Suppressor macrophage (primary cell): Measurements from ENCODE around the gene PNPLA2.

Experiments used
- DNase-seq, 4 experiments: peaks; one replicate each; pipeline ENCODE4 v3.0.0-alpha.2; 2020 to 2022

Gene PNPLA2

DNA sequence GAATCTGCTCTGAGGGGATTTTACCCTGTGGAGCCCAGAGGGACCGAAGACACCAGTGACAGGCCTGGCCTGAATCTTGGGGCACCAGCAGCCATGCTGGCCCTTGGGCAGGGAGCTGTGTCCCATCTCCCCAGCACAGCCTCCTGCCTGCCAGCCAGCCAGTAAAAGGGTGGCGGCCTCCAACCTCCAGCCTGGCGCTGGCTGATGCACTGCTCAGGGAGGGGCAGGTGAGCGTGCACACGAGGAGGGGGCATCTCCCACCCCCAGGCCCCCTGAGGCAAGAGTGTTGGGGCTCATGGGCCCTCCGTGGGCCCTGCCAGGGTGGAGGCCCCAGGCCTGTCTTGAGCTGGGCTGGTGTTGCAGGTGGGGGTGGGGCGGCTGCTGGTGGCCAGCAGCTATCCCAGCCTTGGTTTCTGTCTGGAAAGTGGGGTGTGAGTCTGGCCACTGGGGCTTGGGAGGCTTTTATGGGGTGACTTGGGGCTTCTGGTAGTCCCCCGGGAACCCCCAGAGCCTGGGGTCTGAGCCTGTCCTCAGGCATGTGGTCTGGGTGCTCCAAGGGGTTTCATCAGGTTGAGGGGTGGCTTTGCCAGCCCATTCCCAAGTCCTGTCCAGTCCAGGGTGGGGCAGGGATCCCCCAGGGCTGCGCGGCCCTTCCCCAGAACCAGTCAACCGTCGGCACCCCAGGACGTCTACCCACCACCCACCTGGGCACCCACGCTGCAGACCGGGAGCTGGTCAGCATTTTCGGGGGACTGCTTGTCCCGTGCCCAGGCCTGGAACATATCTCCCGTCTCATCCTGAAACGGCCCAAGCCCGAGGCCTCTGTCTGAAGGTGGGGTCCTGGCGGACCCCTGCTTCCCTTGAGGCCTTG, 41.8 kb downstream of the PNPLA2 start:
- DNase-seq: no peak

DNA sequence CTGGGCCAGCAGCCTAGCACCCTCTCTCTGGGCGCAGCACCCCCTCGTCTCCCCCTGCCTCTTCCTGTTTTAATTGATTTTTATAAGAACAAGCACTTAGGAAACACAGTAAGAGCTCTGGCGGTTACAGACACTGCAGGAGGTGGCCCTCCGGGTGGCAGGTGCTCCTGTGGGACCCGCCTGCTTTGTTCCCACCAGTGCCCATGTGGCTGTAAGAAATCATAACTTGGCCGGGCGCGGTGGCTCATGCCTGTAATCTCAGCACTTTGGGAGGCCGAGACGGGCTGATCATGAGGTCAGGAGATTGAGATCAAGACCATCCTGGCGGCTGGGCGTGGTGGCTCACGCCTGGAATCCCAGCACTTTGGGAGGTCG, 42.4 kb downstream of the PNPLA2 start:
- no peak for DNase-seq

DNA sequence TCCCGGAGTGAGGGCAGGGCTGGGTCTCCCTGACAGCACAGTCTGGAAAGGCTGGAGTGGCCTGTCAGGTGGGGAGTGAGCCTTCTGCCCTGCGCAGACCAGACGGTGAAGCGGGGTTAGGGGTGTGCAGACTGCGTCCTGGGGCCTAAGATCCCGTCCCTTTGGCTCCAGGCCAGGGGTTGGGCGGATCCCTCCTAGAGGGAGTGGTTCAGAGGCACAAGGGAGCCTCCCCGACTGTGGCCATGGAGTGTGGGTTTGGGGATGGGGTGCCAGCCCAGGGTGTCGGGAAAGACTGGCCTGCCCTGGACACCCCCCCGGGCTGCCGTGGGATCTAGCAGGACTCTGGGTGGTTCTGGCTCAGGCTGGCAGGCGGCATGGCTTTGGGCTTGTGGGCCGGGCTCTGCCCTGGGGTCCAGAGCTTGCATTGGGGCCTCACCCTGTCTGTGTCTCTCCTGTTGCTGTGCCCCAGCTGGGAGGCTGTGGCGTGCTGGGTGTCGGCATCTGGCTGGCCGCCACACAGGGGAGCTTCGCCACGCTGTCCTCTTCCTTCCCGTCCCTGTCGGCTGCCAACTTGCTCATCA, 43.5 kb downstream of the PNPLA2 start:
- DNase-seq: no peak

DNA sequence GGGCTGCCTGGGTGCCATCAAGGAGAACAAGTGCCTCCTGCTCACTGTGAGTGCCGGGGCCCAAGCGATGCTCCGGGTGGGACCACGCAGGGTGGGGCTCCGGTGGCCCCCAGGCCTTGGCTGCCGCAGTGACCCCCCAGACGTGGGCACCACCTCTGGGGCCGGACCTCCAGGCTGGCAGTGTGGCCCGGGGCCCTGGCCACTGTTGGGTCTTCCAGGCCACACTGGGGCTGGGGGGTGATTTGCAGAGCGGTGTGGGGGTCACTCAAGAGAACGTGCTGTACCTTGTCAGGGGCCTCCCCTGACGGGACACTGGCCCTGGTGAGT, 43.9 kb downstream of the PNPLA2 start:
- DNase-seq: no peak

DNA sequence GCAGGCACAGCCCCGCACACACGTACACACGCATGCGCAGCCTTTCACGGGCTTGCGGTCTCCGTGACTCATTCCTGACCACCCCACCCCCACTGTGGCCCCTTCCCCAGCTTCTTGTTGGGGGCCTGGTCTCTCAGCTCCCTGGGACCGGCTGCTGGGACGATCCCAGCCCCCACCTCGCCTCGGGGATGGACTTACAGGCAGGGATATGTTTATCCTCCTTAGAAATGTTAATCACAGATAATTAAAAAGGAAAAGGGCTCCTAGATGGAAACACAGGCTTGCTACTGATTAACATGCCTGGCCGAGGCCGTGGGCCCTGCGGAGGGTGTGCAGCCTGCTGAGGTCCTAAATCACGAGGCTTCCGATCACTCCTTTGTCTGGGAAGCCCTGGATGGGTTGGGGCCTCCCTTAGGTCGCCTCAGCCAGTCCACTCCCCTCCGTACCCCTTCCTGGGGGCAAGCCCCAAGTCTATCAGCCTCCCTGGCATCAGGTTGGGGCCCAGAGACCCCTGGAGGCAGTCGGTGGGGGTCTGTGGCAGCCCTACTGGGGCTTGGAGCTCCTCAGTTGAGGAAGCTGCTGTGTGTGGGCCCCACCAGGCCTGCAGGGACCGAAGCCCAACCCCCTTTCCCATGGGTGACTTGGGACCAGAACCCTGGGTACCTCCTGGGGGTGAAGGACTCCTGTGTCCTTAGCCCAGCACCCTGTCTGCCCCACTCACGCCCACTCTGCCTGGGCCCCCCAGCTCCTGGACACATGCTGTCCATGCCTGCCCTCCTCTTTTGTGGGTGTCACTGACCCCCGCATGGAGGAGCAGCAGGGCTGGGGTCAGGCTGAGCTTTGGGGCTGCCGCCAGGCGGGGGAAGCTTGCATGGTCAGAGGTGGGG, 44.6 kb downstream of the PNPLA2 start:
- no peak for DNase-seq

DNA sequence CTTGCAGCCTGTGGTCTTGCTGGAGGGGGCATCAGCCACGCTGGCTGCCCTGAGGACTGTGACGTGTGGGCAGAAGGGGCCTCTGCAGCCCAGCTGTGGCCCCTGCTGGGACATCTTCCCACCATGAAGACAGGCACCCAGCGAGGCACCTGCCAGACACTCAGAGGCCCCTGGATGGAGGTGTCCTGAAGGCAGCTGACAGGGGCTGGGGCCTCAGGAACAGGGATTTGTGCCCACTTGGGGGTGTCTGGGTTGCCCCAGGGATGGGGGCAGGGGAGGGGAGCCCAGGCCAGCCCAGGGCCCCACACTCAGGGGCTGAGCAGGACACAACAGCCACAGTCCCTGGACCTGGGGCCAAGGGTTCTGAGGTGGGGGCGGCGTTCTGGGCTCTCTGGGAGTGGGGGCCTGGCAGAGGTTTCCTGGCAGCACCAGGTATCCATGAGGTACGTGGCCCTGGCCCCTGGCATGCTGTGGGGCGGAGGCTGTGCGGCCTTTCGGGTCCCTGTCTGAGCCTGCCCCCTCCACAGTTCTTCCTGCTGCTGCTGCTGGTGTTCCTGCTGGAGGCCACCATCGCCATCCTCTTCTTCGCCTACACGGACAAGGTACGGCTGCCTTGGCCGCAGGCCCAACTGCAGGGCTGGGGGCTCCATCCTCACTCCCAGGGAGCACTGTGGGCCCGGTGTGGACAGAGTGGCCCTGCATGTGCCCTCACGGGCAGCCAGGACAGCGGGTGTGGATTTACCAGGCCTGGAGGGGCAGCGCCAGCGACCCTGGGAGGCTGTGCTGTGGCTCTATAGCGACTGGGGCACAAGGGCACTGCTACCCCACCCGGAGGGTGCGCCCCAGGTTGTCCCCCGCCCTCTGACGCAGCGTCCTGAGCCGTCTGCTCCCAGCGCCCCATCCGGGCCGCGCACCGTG, 45.5 kb downstream of the PNPLA2 start:
- no peak for DNase-seq

DNA sequence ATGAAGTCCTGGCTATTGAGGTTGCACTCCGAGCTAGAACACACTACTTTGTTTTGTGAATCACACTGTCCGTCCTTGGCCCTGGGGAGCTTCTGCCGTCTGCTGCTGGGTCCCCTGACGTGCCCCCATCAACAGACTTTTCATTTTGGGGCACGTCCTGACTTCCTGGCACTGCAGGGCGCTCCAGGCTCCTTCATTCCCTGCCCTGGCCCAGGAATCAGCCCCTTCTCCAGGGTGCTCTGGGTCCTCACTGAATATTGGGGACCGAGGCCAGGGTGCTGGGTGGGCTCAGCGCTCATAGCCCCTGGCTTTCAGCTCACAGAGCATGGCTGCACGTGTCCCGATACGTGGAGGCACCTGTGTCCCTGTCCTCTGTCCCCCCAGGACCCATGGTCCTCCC, 46.2 kb downstream of the PNPLA2 start:
- DNase-seq: no peak

DNA sequence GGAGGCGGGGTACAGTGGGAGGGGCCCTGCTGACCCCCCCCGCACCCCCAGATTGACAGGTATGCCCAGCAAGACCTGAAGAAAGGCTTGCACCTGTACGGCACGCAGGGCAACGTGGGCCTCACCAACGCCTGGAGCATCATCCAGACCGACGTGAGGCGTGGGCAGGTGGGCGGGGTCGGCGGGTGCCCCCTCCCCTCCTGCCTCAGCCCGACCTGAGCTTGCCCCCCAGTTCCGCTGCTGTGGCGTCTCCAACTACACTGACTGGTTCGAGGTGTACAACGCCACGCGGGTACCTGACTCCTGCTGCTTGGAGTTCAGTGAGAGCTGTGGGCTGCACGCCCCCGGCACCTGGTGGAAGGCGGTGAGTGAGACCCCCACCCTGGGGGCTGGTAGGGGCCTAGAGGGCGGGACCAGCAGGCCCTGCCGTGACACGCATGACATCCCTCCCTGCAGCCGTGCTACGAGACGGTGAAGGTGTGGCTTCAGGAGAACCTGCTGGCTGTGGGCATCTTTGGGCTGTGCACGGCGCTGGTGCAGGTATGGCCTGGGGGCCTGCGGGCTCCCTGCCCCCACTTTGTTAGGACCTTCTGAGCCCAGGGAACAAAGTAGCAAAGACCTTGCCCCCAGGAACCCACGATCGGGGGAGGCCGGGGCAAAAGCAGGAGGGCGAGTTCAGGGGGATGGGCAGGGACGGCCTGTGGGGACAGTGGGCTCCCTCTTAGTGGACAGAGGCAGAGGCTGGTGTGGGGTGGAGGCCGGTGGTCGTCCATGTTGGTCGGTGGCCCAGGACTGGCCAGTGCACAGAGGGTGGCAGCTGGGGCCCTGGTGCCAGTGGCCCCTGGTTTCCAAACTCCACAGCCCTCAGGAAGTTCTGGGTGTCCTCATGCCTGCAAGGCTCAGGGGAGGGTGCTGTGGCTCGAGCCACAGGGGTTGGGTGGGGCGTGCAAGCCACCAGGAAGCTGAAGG, 47.0 kb downstream of the PNPLA2 start:
- DNase-seq: no peak

DNA sequence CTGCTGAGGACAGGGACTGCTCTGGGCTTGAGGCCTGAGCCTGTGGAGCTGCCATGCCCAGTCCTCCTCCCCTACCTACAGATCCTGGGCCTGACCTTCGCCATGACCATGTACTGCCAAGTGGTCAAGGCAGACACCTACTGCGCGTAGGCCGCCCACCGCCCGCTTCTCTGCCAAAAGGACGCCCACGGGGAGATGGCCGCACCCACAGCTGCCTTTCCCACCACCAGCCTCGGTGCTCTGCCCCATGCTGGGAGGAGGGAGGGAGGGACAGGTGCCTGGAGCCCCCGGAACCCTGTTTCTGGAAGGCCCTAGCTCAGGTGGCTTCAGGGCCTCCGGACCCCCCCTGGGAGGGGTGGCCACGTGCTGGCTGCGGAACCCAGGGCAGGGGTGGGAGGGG, 47.8 kb downstream of the PNPLA2 start:
- DNase-seq: no peak

DNA sequence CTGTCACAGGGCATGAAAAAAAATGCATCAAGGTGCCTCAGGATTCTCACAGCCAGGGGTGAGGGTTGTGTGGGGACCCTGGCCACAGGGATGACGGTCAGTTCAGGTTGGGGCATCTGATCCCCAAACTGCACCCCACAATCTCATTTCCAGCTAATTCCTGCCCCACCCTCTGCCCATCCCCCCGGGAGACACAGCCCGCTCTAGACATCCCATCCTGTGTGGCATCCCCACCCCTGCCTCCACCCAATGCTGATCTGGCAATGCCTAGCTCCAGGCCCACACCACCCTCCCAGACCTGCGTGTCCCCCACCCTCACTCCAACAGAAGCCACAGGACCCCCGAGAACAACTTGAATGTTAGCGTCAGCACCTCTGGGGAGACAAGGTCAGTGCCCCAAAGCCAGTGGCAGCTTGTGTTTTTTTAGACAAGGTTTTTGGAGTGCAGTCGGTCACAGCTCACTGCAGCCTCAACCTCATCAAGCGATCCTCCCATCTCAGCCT, 49.2 kb downstream of the PNPLA2 start:
- DNase-seq: no peak

DNA sequence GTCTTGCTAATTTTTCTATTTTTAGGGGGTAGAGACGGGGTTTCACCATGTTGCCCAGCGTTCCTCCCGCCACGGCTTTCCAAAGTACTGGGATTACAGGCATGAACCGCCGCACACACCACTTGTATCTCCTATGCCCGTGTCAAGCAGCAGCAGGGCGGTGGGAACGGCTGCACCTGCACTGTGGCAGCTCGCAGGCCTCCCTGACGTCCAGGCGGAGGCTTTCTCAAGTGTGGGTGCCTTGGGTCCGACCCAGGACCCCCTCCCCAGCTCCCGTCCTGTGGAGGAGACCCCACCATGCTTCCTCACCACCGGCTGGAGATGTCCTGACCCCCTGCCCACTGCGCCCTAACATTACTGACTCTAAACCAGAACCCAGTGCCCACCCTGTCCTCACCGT, 49.7 kb downstream of the PNPLA2 start:
- no peak for DNase-seq

DNA sequence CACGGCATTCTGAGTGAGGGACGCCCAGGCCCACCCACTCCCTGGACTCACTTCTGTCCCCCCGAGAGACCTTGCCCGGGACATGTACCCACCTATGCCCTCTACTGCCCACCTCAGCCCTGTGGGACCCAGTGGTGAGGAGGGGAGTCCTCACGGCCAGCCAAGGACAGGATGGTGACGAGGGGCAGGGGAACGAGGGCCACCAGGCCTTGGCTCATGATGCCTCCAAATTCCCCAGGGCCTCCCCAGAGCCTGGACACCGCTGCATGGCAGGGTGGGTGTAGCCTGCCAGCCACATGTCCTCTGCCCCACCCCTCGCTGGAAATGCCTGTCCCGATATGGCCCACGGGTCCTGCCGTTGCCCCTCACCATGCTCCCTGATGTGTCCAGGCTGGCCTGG, 50.1 kb downstream of the PNPLA2 start:
- DNase-seq: no peak

DNA sequence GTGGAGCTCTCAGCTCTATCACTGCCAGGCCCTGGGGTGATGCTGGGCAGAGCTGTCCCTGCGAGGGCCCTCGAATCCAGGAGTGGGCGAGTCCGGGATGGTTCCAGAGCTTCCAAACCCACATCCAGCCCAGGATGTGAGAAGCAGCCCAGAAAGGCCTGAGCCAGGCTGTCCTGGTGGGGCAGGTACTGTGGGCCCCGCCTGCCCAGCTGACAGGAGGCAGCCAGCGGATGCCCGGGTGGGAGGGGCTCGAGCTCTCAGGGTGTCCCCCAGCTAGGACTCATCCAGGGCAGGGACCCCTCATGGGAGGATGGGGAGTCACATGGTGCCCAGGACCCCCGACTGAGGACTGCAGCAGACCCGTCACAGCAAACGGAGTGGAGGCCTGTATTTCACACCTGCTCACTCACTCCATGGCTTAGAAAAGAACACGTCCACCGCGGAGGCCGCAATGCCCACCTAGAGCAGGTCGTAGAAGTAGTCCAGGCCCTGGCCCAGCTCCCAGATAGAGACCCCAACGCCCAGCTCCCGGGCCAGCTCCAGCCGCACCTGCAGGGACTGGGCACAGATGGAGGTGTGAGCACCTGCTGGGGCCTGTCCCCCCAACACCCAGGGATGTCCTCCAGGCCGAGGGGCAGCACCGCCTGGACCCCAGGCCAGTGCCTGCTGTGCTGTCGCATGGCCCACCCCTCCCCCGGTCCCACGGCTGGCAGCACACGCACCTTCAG, 50.8 kb downstream of the PNPLA2 start:
- no peak for DNase-seq

DNA sequence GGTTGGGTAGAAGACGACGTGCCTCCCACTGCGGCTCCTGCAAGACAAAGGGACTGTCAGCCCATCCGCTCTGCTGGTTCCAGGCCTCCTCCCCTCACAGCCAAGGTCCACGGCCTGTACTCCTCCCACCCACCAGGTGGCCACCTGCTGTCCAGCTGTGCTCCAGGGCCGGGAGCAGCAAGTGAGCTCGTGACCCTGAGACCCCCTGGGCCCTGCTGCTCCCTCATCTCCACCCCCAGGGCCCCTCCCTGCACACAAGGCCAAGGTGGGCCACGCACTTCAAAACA, 51.4 kb downstream of the PNPLA2 start:
- DNase-seq: no peak

DNA sequence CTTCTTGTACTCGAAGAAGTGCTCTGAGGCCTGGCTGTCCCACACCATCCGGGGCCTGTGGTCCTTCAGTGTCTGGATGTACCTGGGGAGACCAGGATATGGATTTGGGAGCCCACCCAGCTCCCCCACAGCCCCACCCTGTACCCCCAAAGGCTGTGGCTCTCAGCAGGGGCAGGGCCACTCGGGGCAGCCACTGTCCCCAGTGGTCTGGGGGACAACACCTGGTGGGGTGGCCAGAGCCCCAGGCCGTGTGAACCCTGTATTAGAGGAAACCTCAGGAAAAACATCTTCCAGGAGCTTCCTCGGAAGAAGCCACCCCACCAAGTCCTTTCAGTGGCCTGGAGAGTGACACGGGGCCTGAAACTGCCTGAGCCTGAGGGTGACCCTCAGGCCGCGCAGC, 51.7 kb downstream of the PNPLA2 start:
- no peak for DNase-seq

DNA sequence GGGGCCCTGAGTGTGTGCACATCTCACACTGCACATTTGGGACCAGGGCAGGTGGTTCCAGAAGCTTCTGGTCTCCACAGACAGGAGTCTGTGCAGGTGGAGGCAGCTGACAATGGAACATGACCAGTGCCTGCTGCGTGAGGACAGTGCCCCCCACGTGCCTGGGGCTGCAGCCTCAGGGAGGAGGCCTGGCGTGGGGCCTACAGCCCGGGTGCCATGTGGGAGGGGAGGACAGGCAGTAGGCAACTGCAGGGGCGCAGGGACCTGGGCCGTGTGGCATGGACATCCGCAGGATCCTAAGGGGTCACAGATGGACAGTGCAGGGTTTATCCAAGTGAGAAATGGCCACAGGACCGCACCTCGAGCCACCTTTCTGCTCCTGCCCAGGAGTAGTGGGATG, 52.8 kb downstream of the PNPLA2 start:
- DNase-seq: no peak

DNA sequence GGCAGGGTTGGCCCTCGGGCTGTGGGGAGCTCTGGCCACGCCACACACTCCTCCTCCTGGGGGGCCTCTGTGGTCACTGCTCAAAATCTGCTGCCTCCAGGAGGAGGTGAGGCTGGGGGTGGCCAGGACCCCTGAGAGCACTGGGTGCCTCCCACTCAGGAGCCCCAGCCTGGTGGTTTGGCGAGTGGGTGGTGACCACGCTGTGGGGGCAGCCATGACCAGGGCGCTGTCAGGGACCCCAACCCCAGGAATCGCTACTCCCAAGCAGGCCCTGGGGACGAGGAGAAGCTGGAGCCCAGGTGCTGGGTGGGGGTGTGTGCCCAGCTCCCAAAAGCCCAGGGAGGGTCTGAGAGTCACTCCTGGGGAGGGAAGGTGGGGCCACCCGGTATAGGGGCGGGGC, 54.1 kb downstream of the PNPLA2 start:
- no peak for DNase-seq

DNA sequence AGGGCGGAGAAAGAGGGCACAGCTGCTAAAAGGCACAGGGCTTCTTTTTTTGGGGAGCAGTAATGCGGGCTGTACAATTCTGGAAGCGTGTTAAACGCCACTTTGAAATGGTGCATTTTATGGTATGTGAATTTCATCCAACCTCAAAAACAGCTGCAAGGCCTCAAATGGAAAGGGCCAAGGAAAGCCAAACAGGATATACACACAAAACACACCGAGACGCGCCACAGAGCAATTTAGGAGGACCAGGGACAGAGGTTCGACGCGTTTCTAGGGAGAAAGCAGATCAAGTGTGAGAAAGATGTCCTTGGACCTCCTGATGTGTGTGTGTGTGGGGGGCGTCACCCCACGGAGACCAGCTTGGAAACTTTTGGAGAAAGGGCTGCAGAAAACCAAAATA, 55.0 kb downstream of the PNPLA2 start:
- DNase-seq: no peak
